Fibroblast of gingiva (primary cell): Measurements from ENCODE around the gene BBC3.
"Not testable (repeated sequence)": the region's sequence is repeated elsewhere in the genome, so short reads cannot be mapped to it uniquely, and the experiment has no call there.

Source experiments
- DNase-seq: peaks from one replicate; pipeline ENCODE4 v3.0.0-alpha.2; 2011; ENCODE audit warnings: low read depth

The BBC3 gene, protein sequence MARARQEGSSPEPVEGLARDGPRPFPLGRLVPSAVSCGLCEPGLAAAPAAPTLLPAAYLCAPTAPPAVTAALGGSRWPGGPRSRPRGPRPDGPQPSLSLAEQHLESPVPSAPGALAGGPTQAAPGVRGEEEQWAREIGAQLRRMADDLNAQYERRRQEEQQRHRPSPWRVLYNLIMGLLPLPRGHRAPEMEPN

DNA sequence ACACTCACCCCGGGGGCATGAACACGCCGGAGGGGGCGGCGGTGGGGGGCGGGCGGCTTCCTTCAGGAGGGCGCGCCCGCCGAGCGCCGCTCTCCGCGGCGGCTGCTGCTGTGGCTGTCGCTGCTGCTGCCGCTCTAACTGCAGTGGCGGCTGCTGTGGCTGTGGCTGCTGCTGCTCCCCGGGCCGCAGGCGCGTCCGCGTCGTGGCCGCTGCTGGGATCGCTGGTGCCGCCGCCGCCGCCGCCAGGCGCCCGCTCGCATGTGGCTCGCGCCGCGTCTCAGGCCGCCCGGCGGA, at the start of gene BBC3:
Gene BBC3 (minus strand): TSS at position 279 of the 294 bp plus-strand sequence. CDS start 2,768 bp downstream, outside the sequence.
- DNase-seq = no peak

DNA sequence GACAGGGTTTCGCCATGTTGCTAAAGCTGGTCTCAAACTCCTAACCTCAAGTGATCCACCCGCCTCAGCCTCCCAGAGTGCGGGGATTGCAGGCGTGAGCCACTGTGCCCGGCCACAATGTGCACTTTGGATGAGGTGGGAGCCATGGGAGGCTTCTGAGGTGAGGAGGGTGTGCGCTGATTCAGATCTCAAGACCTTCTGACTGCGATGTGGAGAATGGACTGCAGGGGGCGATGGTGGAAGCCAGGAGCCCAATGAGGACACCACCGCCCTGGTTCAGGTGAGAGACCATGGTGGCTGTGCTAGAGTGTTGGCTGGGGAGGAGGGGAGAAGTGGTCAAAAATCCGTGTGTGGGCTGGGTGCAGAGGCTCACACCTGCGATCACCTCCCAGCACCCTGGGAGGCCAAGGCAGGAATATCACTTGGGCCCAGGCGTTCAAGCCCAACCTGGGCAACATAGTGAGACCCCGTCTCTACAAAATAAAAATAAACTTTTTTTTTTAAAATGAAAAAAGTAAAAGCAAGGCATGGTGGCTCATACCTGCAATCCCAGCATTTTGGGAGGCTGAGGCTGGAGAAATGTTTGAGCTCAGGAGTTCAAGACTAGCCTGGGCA, 49.3 kb upstream of the BBC3 start:
- DNase-seq = no peak

DNA sequence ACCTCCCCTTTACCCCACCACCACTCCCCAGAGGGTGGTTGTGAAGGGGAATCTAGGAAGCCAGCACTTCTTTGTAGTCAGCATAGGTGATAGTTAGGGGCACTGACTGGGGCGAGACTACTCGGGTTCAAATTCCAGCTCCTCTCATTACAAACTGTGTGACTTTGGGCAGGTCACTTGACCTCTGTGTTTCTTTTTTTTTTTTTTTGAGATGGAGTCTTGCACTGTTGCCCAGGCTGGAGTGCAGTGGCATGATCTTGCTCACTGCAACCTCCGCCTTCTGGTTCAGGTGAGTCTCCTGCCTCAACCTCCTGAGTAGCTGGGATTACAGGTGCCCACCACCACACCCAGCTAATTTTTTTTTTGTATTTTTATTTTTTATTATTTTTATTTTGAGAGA, 45.5 kb upstream of the BBC3 start:
- DNase-seq = not testable (repeated sequence)

DNA sequence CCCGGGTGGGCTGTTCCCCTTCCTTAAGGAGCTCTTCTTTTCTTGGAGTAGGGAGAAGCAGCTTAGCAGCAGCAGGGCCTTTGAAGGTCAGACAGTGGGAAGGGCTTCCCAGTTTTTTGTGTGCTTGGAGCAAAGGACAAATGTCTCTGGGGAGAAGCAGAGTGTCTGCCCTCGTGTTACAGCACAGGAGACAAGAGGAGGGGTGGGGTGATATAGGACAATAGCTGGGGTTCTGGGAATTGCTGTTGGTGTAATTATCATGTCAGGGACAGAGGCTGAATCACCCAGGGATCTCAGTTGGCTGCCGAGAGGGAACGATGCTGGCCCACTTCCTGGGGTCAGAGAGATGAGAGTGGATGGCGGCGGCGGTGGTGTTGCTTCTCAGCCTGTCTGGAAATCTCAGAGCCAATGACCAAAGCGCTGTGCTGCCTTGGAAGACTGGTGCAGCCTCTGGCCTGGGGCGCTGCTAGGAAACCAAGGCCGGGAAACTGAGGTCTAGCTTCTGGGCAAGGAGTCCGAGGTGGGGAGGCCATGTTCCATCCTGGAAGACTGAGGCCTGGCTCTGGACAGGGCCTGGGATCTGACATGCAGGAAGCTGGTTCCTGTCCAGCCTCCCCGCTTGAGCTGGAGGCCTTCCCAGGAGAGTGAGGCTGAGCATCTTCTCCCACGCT, 44.9 kb upstream of the BBC3 start:
- peak; percentile 62 for DNase-seq

- DNase-seq = no peak
Observed at GRCh38 chr19:47274891-47275761, 44.1 kb upstream of the BBC3 start.

DNA sequence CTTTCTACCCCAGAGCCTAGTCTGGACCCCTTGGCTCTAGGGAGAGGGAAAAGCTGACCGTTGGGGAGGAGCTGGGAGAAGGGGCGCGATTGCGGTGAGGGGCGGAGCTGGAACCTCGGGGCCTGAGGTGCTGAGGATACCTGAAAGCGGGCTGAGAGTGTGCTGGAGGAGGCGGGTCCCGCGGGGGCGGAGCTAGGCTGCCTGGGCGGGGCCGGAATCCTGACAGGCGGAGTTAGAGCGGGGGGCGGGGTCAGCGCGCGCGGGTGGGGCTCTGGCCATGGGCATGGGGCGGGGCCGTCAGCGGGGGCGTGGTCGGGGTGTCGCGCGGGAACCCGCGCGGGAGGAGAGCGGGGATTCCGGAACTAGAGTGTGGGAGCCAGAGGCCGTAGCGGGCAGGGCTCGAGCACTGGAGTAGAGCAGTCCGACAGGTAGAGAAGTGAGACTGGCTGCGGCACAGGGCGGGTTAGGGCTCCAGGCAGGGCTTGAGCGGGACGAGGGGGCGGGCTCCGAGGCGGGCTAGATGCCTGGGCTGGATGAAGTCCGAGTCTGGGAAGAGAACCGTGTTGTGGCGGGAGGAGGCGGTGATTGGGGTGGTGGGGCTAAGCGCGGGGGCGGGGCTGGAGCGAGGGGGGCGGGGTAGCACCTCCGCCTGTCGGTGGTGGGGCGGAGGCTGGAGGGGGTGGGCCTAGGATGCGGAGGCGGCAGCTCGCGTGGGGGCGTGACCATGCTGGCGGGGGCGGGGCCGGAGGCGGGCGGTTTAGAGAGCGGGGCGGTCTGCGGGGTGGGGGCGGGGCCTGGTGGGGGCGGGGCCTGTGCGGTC, 43.3 kb upstream of the BBC3 start, which contains the start of gene INAFM1:
Gene INAFM1 (plus strand): TSS at position 815 of the 820 bp plus-strand sequence. CDS start 35 bp downstream, outside the sequence.
- peak; percentile 93 for DNase-seq

DNA sequence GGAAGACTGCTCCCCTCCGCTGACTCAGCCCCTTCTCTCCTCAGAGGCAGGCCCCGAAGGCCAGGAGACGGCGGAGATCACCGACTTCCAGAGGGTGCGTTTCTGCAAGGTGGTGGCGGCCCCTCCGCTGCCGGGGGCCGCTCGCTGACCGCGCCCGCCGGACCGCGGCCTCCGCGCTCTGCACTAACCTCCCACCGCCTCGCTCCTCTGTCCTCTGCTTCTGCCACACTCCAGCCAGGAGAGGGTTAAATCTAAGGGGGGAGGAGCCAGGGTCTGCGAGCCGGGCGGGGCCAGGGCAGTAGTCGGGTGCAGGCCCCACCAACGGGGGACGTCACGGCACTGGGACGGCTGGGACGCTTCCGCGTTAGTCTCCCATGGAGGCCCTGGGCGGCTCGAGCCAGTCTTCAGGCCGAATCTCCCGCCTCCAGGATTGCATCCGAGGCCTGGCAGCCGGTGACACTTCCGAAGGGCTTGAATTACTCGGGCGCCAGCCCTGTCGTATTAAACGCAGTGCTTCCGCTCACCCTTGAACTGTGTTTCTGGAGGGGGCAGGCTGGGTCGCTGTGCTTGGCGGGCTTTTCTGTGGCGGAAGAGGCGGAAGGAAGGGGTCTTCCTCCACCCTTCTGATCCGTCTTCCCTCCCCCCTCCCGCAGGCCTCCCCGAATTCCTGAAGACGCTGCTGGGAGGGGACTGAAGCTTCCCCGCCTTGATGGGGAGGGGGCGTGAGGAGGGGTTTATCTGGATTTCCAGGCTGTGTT, 42.5 kb upstream of the BBC3 start:
- DNase-seq = peak; percentile 96

DNA sequence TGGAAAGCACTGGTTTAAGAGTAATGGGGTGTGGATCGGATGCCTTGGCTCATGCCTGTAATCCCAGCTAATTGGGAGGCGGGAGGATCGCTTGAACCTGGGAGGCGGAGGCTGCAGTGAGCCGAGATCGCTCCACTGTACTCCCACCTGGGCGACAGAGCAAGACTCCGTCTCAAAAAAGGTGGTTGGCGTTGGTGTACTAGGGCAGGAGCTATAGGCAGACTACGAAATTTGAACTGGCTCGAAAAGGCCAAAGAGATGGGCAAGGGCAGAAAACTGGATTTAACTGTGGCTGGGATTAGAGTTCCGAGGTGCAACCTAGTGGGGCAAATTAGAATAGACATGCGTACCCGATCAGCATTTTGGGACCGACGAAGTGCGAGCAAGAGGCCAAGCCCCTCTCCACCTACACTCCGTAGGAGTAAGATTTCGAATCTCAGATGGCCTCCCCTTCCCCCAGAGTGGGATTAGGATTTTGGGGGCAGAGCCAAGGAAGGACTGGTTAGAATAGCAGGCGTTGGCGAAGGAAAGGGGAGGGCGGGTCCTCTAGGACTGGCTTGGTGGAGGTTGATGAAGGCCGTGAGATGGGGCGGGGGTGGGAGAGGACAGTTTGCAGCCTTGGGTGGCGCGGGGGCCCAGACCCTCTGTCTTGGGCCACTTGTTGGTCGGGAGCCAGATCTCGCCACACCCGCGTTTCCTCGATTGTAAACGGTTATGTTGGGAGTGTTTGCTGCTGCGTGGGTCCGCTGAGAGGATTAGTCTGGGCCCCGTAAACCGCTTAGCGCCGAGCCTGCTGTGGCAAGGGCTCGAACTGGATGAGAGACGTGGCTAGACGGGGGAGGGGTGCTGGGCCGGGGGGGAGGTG, 41.7 kb upstream of the BBC3 start:
- DNase-seq = no peak

DNA sequence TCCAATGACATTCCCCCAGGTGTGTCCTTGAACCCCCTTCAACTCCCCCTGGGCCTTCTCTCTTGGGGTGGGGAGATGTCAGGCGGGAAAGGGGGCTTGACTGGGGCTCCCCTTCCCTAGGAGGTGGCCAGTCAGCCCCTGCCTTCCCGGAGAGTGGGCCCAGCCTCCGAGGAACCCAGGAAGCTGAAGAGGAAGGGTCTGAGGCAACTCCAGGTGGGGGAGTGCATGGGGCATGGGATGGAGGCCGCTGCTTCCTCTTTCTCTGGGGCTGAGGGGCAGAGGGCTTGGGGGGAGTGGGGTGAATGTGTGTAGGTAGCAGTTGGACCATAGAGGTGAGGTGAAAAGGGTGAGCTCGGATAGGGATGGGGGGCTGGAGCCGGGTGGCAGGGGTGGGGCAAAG, 41.0 kb upstream of the BBC3 start:
- DNase-seq = no peak

- no peak for DNase-seq
Observed at GRCh38 chr19:47270408-47270807, 39.4 kb upstream of the BBC3 start.

- DNase-seq = no peak
Observed at GRCh38 chr19:47269596-47269995, 38.6 kb upstream of the BBC3 start.

GRCh38 chr19:47268028-47268427, 37.0 kb upstream of the BBC3 start:
- no peak for DNase-seq

DNA sequence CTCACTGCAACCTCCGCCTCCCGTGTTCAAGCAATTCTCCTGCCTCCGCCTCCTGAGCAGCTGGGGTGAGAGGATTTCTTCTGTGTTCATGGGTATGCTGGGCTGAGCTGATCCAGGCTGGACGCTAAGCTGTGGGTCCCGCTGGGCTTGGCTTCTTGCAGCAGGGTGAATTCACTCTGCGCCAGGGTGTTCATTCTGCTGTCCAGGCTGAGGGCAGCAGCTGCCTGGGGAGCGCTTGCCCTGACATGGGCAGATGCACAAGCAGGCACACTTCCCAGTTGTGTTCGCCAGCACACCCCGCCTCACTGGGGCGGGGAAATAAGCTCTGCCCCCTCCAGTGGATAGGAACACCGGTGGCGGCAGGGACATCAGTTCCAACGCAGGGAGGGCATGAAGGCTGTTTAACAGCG, 36.4 kb upstream of the BBC3 start:
- DNase-seq = peak; percentile 32

GRCh38 chr19:47266401-47266941, 35.5 kb upstream of the BBC3 start:
- DNase-seq = no peak

- no peak for DNase-seq
Observed at GRCh38 chr19:47264629-47265028, 33.6 kb upstream of the BBC3 start.

DNA sequence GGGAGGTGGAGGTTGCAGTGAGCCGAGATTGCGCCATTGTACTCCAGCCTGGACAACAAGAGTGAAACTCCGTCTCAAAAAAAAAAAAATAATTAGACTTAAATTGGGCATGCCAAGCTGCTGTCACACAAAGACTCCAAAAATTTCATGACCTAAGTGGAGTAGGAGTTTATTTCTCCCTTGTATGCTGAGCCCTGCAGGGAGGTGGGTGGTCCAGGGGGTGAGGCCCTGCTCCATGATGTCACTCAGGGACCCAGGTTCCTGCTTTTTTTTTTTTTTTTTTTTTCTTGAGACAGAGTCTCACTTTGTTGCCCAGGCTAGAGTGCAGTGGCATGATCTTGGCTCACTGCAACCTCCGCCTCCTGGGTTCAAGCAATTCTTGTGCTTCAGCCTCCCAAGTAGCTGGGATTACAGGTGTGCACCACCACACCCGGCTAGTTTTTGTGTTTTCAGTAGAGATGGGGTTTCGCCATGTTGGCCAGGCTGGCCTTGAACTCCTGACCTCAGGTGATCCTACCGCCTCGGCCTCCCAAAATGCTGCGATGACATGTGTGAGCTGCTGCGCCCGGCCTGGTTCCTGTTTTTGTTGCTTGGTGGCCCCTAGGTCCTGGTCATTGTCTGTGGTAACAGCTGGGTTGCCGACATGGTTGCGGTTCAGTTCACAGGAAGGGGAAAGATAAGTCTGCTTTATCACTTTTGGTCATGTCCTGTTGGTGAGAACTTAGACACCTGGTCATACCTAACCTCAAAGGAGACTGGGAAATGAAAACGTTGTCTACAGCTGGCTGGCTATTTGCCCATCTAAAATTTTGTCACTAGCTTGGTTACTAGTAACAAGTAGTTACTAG, 31.2 kb upstream of the BBC3 start:
- DNase-seq = not testable (repeated sequence)

GRCh38 chr19:47260476-47260875, 29.5 kb upstream of the BBC3 start:
- no peak for DNase-seq

DNA sequence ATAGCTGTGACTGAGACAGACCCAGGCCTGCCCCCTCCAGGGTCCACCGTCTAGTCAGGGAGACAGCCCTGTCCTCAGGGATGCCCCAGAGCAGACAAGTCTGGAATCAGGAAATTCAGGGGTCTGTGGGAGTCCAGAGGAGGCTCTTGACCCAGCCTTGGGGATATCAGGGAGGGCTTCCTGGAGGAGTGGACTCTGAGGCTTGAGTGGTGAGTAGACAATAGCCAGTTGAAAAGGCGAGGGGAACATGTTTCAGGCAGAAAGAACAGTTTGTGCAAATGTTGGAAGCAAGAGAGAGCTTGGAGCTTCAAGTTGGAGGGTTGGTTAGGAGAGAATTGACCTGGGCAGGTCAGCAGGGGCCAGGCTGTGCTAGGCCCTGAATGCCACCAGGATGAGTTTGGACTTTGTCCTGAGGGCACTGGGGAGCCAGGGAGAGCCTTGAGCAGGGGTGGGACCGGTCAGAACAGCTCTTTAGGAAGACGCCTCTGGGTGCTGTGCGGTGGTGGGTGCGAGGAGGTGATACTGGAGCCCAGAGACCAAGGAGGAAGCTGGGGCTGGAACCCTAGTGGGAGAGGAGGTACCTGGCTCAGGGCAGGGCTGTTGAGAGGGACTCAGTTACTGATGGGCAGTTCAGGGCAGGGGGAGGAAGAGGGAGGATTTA, 28.0 kb upstream of the BBC3 start:
- DNase-seq = no peak
